Mesothelial cell of epicardium (in vitro differentiated cells): Measurements from ENCODE around the gene ADAT3. TPM values are rescaled to one million over a fixed set of nuclear protein-coding genes. Genes with fewer than 3 reads are reported as not detected.
"Not testable (repeated sequence)": the region's sequence is repeated elsewhere in the genome, so short reads cannot be mapped to it uniquely, and the experiment has no call there.

Source experiments
- DNase-seq, 2 experiments: peaks; one replicate each; pipeline ENCODE4 v3.0.0; 2021; ENCODE audit warnings: low spot score in 2 of 2; ENCODE audit not compliant: unreplicated experiment in 2 of 2
- H3K27ac Mint-ChIP-seq: 2 replicates; pipeline ENCODE4 v1.8.0; 2021; ENCODE audit warnings: mixed read lengths
- H3K27me3 Mint-ChIP-seq: 2 replicates; pipeline ENCODE4 v1.8.0; 2021; ENCODE audit warnings: low read depth, mixed read lengths
- H3K36me3 Mint-ChIP-seq: 2 replicates; pipeline ENCODE4 v1.8.0; 2021; ENCODE audit warnings: mixed read lengths
- H3K4me1 Mint-ChIP-seq: 2 replicates; pipeline ENCODE4 v1.8.0; 2021; ENCODE audit warnings: mixed read lengths
- H3K4me3 Mint-ChIP-seq: 2 replicates; pipeline ENCODE4 v1.8.0; 2021; ENCODE audit warnings: mild to moderate bottlenecking, moderate library complexity, mixed read lengths
- H3K9me3 Mint-ChIP-seq: 2 replicates; pipeline ENCODE4 v1.8.0; 2021; ENCODE audit warnings: mixed read lengths
- CTCF ChIP-seq: fragments of 200-600 bp; sonication (generic); IDR thresholded peaks from one replicate; pipeline ENCODE4 v1.5.0; 2021; ENCODE audit warnings: antibody characterized with exemption; ENCODE audit not compliant: unreplicated experiment
- total RNA-seq: library from RNA; stranded (reverse); gene quantifications from 3 replicates; pipeline ENCODE4 v1.2.1, GENCODE V29; 2021

Gene ADAT3
- total RNA-seq, 1 donor from 2014 or later: 15.5 TPM

DNA sequence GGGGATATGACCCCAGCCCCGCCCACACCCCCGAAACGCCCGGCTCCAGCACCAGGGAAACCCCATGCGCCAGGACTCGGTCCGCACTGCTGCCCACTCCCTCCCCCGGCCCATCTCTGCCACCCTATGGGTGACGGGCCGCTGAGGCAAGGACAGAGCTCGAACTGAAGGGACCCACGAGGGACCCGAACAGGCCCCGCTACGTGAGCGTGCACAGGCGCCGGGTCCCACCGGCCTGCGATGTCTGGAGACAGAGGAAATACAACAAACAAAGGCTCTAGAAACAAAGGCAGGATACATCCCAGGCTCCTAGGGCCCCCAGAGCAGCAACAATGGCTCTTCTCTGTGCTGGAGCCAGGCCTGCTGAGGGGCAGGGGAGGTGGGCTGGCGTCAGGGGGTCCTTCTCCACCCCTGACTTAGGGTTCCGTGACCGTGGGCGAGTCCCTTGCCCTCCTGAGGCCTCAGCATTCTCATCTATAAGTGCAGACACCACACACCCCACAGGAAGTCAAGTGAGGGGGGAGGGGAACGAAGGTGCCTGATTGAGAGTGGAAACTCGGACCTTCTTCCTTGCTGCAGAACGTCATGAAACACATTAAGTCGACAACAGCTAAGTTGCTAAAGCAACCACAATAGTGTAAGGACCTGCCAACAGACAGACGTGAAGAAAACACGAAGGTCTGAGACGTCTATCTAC is 23.0 kb upstream of the ADAT3 start:
- Mint-ChIP-seq H3K4me3 (peak overlapping the region; percentile 95), H3K27ac (peak overlapping the region; percentile 34), H3K9me3 (no peaks in the 10 kb centered on the region), H3K36me3 (no peaks in the 10 kb centered on the region), H3K4me1 (peaks cover 32% of the 10 kb centered on the region), H3K27me3 (no peaks in the 10 kb centered on the region)
- no peak for TF ChIP-seq CTCF
- no peak for DNase-seq

DNA sequence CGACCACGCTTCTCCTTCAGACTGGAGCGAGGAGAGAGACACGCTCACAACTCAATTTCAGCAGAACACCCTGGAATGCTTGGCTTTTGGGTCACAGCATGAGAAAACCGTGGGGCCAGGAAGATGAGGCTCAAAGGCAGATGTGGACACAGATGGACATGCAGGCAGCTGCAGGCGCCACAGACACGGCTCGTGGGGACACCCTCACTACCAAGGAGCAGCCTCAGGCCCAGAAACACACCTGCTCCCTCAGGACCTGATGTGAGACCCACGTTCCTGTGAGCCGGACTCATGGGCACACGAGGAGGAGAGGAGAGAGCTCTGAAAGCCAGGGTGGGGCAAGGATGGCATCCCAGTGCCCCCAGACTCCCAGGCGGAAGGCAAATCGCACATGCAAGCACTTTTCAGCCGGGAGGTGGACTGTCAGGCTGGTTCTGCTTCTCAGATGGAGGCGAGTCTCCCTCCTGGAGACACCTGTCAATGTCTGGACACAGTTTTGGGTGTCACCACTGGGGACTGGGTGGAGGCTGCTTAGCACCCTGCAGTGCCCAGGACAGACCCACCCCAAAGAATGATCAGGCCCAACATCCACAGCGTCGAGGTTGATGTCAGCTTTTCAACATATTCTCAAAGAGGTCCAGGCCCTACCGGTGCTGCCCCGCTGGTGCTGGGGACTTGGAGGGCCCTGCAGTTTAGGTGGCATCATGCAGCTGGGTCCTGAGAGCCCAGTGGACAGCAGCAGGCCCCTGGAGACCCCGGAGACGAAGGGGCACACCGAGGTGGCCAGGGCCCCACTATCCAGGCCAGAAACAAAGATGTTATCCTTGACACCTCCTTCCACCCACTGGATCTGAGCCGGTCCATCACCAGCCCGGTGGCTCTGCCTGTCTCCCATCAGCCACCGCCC is 22.2 kb upstream of the ADAT3 start:
- H3K27ac Mint-ChIP-seq: no peak overlapping the region
- no peaks in the 10 kb centered on the region for H3K36me3 Mint-ChIP-seq
- peaks cover 37% of the 10 kb centered on the region for H3K4me1 Mint-ChIP-seq
- H3K4me3 Mint-ChIP-seq: peak overlapping the region; percentile 95
- no peak for TF ChIP-seq CTCF
- H3K9me3 Mint-ChIP-seq: no peaks in the 10 kb centered on the region
- H3K27me3 Mint-ChIP-seq: no peaks in the 10 kb centered on the region
- no peak for DNase-seq

DNA sequence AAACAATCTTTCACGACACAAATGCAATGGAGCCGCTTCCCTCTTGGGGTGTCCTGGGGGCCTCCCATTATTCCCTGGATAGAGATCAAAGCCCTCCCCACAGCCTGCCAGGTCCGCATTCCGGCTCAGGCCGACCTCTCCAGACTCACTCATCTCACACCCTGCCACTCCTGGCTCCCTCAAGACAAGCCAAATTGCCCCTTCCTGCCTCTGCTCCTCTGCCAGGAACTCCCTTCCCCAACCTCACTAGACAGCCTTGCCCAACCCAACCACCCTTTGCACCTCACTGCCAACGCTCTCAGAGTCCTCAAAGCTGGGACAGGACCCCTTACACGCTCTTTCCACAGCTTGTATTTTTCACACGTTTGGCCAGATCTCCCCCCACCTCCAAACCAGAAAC is 21.4 kb upstream of the ADAT3 start:
- Mint-ChIP-seq H3K4me1 (peaks cover 37% of the 10 kb centered on the region), H3K36me3 (no peaks in the 10 kb centered on the region), H3K4me3 (peak overlapping the region; percentile 95), H3K9me3 (no peaks in the 10 kb centered on the region), H3K27me3 (no peaks in the 10 kb centered on the region), H3K27ac (peak overlapping the region; percentile 96)
- no peak for DNase-seq
- no peak for TF ChIP-seq CTCF

DNA sequence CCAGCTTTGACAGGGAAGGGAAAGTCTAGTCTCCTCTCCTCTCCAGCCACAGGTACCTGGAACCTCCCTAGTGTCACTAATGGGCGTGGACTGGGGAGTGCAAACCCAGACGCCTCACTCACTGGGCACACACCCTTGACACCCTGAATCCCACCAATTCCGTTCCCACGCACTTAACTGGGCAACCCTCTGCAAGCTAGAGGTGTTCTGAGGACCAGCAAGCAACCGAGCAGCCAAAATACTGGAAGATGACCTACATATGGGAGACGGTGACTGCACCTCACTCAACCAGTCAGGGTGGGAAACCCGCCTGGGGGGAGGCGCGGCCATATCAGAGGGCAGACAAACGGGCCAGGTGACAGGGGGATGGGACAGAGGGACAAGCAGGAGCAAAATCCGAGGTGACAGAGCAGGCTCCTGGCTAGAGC is 20.9 kb upstream of the ADAT3 start:
- no peaks in the 10 kb centered on the region for H3K36me3 Mint-ChIP-seq

DNA sequence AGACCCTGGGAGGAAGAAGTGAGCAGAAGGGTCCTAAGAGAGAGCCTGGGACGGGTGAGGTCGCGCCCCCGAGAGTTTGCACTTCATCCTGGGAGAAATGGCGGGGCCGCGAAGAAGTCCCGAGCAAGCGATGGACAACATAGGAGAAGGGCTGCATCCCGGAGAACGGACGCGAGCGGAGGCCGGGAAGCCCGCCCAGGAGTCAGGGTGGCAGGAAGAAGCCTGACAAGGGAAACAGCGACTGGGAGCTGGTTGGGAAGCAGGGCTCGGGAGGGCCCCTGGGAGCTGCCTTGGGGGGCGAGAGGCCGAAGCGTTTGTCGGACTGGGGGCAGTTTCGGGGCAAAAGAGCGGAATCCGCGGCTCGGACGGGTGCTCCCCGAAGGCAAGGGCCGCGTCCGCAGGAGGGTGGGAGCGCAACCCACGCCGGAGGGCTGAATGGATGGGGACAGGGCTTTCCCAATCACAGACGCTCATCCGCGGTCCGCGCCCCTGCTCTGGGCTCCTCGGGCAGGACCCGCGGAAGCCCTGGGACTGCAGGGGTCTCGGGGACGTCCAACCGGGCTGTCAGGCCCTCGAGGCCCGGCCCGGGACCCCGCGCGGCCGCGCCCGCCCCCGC is 20.4 kb upstream of the ADAT3 start:
- Mint-ChIP-seq H3K4me1 (peaks cover 37% of the 10 kb centered on the region), H3K36me3 (no peaks in the 10 kb centered on the region), H3K27ac (peak overlapping the region; percentile 96), H3K4me3 (peak overlapping the region; percentile 95), H3K9me3 (no peaks in the 10 kb centered on the region), H3K27me3 (no peaks in the 10 kb centered on the region)
- no peak for DNase-seq
- no peak for TF ChIP-seq CTCF

More for the DNA sequence above, 20.9 kb upstream of the ADAT3 start:
- no peak for DNase-seq
- TF ChIP-seq CTCF: no peak
- Mint-ChIP-seq H3K9me3 (no peaks in the 10 kb centered on the region), H3K4me3 (peak overlapping the region; percentile 95), H3K27me3 (no peaks in the 10 kb centered on the region), H3K4me1 (peaks cover 37% of the 10 kb centered on the region), H3K27ac (peak overlapping the region; percentile 96)

GRCh38 chr19:1885398-1886119 is 19.6 kb upstream of the ADAT3 start, which contains the start of gene ABHD17A:
Gene ABHD17A, minus strand, starts transcription at chr19:1885496. Its CDS starts 3,930 bp downstream, at chr19:1881566.
- H3K27me3 Mint-ChIP-seq, H3K9me3 Mint-ChIP-seq, H3K36me3 Mint-ChIP-seq: not testable (repeated sequence)
- peaks cover 37% of the 10 kb centered on the region for H3K4me1 Mint-ChIP-seq
- peak; percentile 92 to 95 for DNase-seq
- peak within 1 kb of the TSS; percentile 95 for H3K4me3 Mint-ChIP-seq
- H3K27ac Mint-ChIP-seq: peak within 1 kb of the TSS; percentile 96

DNA sequence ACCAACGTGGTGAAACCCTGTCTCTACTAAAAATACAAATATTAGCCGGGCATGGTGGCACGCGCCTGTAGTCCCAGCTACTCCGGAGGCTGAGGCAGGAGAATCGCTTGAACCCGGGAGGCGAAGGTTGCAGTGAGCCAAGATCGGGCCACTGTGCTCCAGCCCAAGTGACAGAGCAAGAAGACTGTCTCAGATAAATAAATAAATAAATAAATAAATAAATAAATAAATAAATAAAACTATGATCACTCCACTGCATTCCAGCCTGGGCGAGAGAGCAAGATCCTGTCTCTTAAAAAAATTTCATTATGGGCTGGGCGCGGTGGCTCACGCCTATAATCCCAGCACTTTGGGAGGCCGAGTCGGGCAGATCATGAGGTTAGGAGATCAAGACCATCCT is 18.8 kb upstream of the ADAT3 start:
- not testable (repeated sequence) for H3K9me3 Mint-ChIP-seq, H3K36me3 Mint-ChIP-seq, DNase-seq, H3K27ac Mint-ChIP-seq, H3K27me3 Mint-ChIP-seq, H3K4me3 Mint-ChIP-seq
- H3K4me1 Mint-ChIP-seq: peaks cover 37% of the 10 kb centered on the region
